ENCODE measurements around the gene CHRNA4. TPM values are rescaled to one million over a fixed set of nuclear protein-coding genes. Genes with fewer than 3 reads are reported as not detected.

CHRNA4 gene
- total and polyA plus RNA-seq, 7 donors: 0.01 to 0.41 (median 0.24) TPM; not detected in 4

- DNase-seq: no peak
- no peak overlapping the region for H3K4me3 ChIP-seq
- peaks cover 0 to 57% (median 16%) of the 10 kb centered on the region in 3 donors for H3K27me3 ChIP-seq (ENCODE audit: insufficient read depth in 3 of 3, low read length in 2 of 3)
- H3K27ac ChIP-seq: no peak overlapping the region
- no peak for TF ChIP-seq CTCF (IDR thresholded peaks at IDR 0.05)
- H3K9me3 ChIP-seq: no peaks in the 10 kb centered on the region
- ATAC-seq: no peak
- intact Hi-C loops (cut with DNase I): no loop called here
- no peaks in the 10 kb centered on the region for H3K36me3 ChIP-seq (ENCODE audit: insufficient read depth in 1 of 2, low read depth in 1 of 2)
- WGBS, 3 donors: 80 to 87% (median 86%) methylated on average over 16 to 22 of the region's 22 CpGs
- no peaks in the 10 kb centered on the region for H3K4me1 ChIP-seq
These were observed 4.6 kb upstream of the CHRNA4 start for GRCh38 chr20:63365601-63366389.

DNA sequence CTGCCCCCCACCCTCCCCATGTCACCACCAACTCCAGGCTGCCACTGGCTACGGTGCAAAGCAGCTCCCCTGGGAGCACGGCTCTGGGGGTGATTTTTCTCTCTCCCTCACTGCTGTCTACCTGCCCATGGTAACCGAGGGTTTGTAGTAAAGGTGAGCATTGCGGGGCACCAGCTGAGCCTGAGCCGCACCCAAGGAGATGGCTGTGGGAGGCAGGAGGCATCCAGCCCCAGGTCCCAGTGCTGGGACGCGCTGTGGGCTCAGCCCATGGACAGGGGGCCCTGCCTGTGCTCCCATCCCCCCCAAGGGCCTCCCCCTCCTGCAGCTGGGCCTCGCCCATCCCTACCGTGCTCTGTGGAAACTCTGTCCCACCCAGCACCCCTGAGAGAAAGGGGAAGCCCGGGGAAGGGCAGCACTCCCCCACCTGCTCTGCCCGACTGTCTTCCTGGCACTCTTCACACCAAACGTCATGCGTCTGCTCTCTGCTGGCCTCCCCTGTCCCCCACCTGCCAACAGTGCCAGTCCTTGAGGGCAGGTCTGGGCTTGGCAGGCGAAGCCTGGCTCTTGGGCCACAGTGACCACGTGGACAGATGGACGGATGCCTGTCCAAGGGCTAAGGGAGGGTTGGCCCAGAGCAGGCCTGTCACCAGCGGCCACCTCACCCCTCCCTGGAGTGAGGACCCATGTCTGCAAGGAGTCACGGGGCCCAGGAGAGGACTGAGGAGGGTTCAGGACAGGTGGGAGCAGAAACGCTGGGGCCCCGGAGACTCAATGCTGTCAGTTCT lies 3.8 kb upstream of the CHRNA4 start:
- Histone ChIP-seq H3K36me3 (ENCODE audit: insufficient read depth in 1 of 2, low read depth in 1 of 2) (no peaks in the 10 kb centered on the region), H3K9me3 (no peaks in the 10 kb centered on the region), H3K4me3 (no peak overlapping the region), H3K4me1 (no peaks in the 10 kb centered on the region), H3K27me3 (ENCODE audit: insufficient read depth in 3 of 3, low read length in 2 of 3) (peaks cover 0 to 60% (median 23%) of the 10 kb centered on the region in 3 donors), H3K27ac (no peak overlapping the region)
- intact Hi-C loops (cut with DNase I): no loop called here
- WGBS, 3 donors: 56 to 70% (median 65%) methylated on average over 15 to 20 of the region's 20 CpGs
- ATAC-seq (peak in 2 of 4 donors; percentile 49 to 55), DNase-seq (no peak)
- no peak for TF ChIP-seq CTCF (IDR thresholded peaks at IDR 0.05)

- Histone ChIP-seq H3K4me1 (no peaks in the 10 kb centered on the region), H3K27ac (no peak overlapping the region), H3K9me3 (no peaks in the 10 kb centered on the region), H3K36me3 (ENCODE audit: insufficient read depth in 1 of 2, low read depth in 1 of 2) (no peaks in the 10 kb centered on the region), H3K27me3 (ENCODE audit: insufficient read depth in 3 of 3, low read length in 2 of 3) (peaks cover 0 to 64% (median 30%) of the 10 kb centered on the region in 3 donors), H3K4me3 (no peak overlapping the region)
- intact Hi-C loops (cut with DNase I): no loop called here
- ATAC-seq (no peak), DNase-seq (no peak)
- no peak for TF ChIP-seq CTCF (IDR thresholded peaks at IDR 0.05)
- WGBS, 3 donors: 62 to 73% (median 66%) methylated on average over 19 of the region's 19 CpGs
These were observed 2.9 kb upstream of the CHRNA4 start for GRCh38 chr20:63363981-63364561.

GRCh38 chr20:63363013-63363957 lies 2.1 kb upstream of the CHRNA4 start:
- H3K4me3 ChIP-seq: no peak overlapping the region
- no peaks in the 10 kb centered on the region for H3K9me3 ChIP-seq
- intact Hi-C loops (cut with DNase I): no loop called here
- WGBS, 3 donors: 58 to 69% (median 59%) methylated on average over 21 to 23 of the region's 23 CpGs
- H3K27ac ChIP-seq: no peak overlapping the region
- TF ChIP-seq CTCF (IDR thresholded peaks at IDR 0.05): no peak
- H3K27me3 ChIP-seq (ENCODE audit: insufficient read depth in 3 of 3, low read length in 2 of 3): peaks cover 0 to 68% (median 31%) of the 10 kb centered on the region in 3 donors
- no peaks in the 10 kb centered on the region for H3K36me3 ChIP-seq (ENCODE audit: insufficient read depth in 1 of 2, low read depth in 1 of 2)
- ATAC-seq (no peak), DNase-seq (no peak)
- no peaks in the 10 kb centered on the region for H3K4me1 ChIP-seq

Measured in psoas muscle (tissue), 8 donors.